Activated naive CD8-positive, alpha-beta T cell treated with anti-CD3 and anti-CD28 coated beads, Interleukin-2, amount 50 U/mL, for 24 hours (primary cell): Measurements from ENCODE around the gene FOXL2NB.

Source experiments
- ATAC-seq: fragments of 150-1000 bp; cut with Tn5 transposase; one replicate; pipeline ENCODE4 v1.10.0; 2021
- DNase-seq: peaks from one replicate; pipeline ENCODE4 v3.0.0; 2021
- H3K27ac Mint-ChIP-seq: one replicate; pipeline ENCODE4 v1.8.0; 2021; ENCODE audit warnings: mild to moderate bottlenecking, mixed read lengths
- H3K27me3 Mint-ChIP-seq: one replicate; pipeline ENCODE4 v1.8.0; 2021; ENCODE audit warnings: mixed read lengths
- H3K36me3 Mint-ChIP-seq: one replicate; pipeline ENCODE4 v1.8.0; 2021; ENCODE audit warnings: low read depth, mixed read lengths
- H3K4me1 Mint-ChIP-seq: one replicate; pipeline ENCODE4 v1.8.0; 2021; ENCODE audit warnings: mixed read lengths
- H3K4me3 Mint-ChIP-seq: one replicate; pipeline ENCODE4 v1.8.0; 2021; ENCODE audit warnings: mild to moderate bottlenecking, moderate library complexity, mixed read lengths
- H3K9me3 Mint-ChIP-seq: one replicate; pipeline ENCODE4 v1.8.0; 2021; ENCODE audit warnings: mixed read lengths

Gene FOXL2NB

DNA sequence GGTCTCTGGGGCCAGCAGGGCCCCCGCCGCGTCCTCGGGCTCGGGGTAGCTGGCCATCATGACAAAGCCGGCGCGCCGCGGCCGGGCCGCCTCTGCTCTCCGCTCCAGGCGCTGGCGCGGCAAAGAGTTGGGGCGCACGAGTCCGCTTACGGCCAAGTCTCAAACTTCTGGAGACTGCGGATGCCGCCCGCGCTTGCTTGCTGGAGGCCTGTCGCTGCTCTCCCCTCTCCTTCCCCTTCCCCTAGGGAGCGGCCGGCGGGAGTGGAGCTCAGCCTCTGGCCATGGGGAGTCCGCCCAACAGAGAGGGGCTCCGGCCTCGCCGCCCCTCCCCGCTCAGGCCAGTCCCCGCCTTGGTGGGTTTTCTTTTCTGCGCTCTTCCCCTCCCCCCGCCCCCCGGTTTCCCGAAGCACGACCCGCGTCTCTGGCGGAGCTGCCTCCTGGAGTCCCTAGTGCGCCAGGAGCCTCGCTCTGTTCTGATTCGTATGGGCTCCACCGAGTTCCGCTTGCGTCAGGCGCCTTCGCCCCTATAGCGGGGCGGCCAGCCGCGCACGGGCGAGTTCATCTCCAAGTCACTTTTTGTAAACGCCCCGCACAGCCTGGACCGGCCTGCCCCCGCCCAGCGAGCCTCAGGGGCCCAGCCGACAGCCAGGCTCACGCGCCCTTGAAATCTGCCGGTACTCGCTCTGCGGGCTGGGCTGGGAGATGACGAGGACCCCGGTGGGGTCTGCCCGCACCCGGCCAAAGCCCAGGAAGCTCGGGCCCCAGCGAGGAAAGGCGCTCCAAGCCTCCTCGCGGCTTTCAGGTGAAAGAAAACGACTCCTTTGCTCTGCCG is at the start of gene FOXL2NB, which contains the start of gene FOXL2:
FOXL2NB (plus strand) TSS at position 555 of the 832 bp plus-strand sequence; CDS start at position 703, 148 bp downstream.
FOXL2 (minus strand) TSS at position 475 of the 832 bp plus-strand sequence; CDS start at position 60, 415 bp downstream.
- Mint-ChIP-seq H3K36me3 (peaks cover 4% of the 10 kb centered on the region), H3K27me3 (peaks cover 81% of the 10 kb centered on the region), H3K9me3 (no peaks in the 10 kb centered on the region), H3K4me1 (peaks cover 29% of the 10 kb centered on the region), H3K27ac (no peak within 1 kb of the TSS), H3K4me3 (peak within 1 kb of the TSS; percentile 55)
- no peak for ATAC-seq
- no peak for DNase-seq

GRCh38 chr3:138898301-138898700 is 48.7 kb upstream of the FOXL2NB start:
- Mint-ChIP-seq H3K9me3 (no peaks in the 10 kb centered on the region), H3K36me3 (no peaks in the 10 kb centered on the region), H3K27ac (no peak overlapping the region), H3K4me3 (no peak overlapping the region), H3K4me1 (no peaks in the 10 kb centered on the region), H3K27me3 (peaks cover 2% of the 10 kb centered on the region)
- DNase-seq (no peak), ATAC-seq (no peak)

- no peaks in the 10 kb centered on the region for H3K9me3 Mint-ChIP-seq
- no peaks in the 10 kb centered on the region for H3K4me1 Mint-ChIP-seq
- H3K36me3 Mint-ChIP-seq, result no peaks in the 10 kb centered on the region
- ATAC-seq (no peak), DNase-seq (no peak)
- no peak overlapping the region for H3K4me3 Mint-ChIP-seq
- H3K27ac Mint-ChIP-seq, result no peak overlapping the region
- H3K27me3 Mint-ChIP-seq, result peaks cover 2% of the 10 kb centered on the region
Measured at GRCh38 chr3:138898708-138899107, 48.3 kb upstream of the FOXL2NB start.

DNA sequence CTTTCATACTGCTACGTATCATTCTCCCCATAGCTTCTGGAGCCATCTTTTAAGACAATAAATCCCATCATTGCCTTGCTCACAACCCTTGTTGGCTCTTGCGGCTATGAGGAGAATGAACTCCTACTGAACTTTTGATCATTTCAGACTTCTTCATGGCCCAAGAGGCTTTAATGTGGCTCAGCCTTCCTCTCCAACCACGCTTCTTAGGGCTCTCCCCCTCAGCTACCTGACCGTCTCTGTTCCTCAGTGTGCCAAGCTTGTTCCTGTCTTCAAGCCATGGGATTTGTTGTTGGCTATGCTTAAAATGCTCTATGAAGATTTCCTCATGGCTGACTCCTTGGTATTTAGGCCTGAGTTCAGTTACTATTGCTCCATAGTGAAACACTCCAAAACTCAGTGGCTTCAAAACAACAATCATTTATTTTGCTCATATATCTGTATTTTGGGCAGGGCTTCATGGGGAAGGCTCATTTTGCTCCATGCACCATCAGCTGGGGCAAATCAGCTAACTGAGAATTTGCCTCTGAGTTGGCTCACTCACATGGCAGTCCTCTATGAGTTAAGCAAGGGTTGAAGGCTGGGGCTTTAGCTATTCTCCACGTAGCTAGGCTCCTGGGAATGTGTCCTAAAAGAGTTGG is 47.5 kb upstream of the FOXL2NB start:
- H3K9me3 Mint-ChIP-seq, result no peaks in the 10 kb centered on the region
- ATAC-seq (no peak), DNase-seq (no peak)
- H3K27me3 Mint-ChIP-seq, result peaks cover 2% of the 10 kb centered on the region
- H3K27ac Mint-ChIP-seq, result no peak overlapping the region
- no peaks in the 10 kb centered on the region for H3K4me1 Mint-ChIP-seq
- no peak overlapping the region for H3K4me3 Mint-ChIP-seq
- no peaks in the 10 kb centered on the region for H3K36me3 Mint-ChIP-seq

GRCh38 chr3:138901567-138901966 is 45.5 kb upstream of the FOXL2NB start:
- peaks cover 2% of the 10 kb centered on the region for H3K27me3 Mint-ChIP-seq
- no peak for DNase-seq

DNA sequence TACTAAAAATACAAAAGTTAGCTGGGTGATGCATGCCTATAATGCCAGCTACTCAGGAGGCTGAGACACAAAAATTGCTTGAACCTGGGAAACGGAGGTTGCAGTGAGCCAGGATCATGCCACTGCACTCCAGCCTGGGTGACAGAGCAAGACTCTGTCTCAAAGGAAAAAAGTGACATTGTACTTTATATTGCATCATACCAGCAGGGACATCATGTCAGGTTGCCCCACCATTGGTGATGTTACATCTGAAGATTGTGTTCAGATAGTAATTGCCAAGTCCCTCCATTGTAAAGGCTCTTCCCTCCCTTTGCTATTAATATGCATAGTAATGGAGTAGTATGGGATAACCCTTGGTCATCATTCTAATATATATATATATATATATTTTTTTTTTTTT is 44.8 kb upstream of the FOXL2NB start:
- Mint-ChIP-seq H3K36me3 (no peaks in the 10 kb centered on the region), H3K27me3 (peaks cover 2% of the 10 kb centered on the region), H3K27ac (no peak overlapping the region), H3K9me3 (no peaks in the 10 kb centered on the region), H3K4me1 (no peaks in the 10 kb centered on the region), H3K4me3 (no peak overlapping the region)
- ATAC-seq (no peak), DNase-seq (no peak)

More at GRCh38 chr3:138901567-138901966, 45.5 kb upstream of the FOXL2NB start:
- Mint-ChIP-seq H3K36me3 (no peaks in the 10 kb centered on the region), H3K4me1 (no peaks in the 10 kb centered on the region), H3K27ac (no peak overlapping the region), H3K4me3 (no peak overlapping the region), H3K9me3 (no peaks in the 10 kb centered on the region)
- no peak for ATAC-seq

GRCh38 chr3:138907539-138907938 is 39.5 kb upstream of the FOXL2NB start:
- Mint-ChIP-seq H3K9me3 (no peaks in the 10 kb centered on the region), H3K4me3 (no peak overlapping the region), H3K27me3 (no peaks in the 10 kb centered on the region), H3K36me3 (no peaks in the 10 kb centered on the region), H3K4me1 (no peaks in the 10 kb centered on the region), H3K27ac (no peak overlapping the region)
- no peak for DNase-seq
- no peak for ATAC-seq

GRCh38 chr3:138908846-138909245 is 38.2 kb upstream of the FOXL2NB start:
- ATAC-seq, result no peak
- Mint-ChIP-seq H3K9me3 (no peaks in the 10 kb centered on the region), H3K36me3 (no peaks in the 10 kb centered on the region), H3K4me1 (no peaks in the 10 kb centered on the region), H3K4me3 (no peak overlapping the region), H3K27me3 (no peaks in the 10 kb centered on the region), H3K27ac (no peak overlapping the region)
- DNase-seq, result no peak

DNA sequence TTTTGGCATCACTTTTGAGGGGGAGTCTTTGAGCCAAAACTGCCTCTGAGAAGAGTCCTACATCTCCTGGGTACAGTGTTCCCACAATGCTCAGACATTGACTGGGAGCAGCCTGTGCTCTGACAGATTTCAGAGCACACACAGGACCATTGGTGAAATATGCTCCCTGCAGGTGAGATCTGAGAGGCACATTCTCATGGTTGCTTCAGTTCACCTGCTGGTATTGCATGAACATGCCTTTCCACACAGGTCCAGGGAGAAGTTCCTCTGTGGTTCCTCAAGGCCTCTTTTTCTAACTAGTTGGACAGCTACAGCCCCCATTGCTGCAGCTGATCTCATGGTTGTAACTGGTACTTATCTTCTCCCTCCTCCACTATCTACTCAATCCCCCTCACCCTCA is 37.1 kb upstream of the FOXL2NB start:
- H3K4me1 Mint-ChIP-seq, result peaks cover 1% of the 10 kb centered on the region
- H3K9me3 Mint-ChIP-seq, result no peaks in the 10 kb centered on the region
- H3K27ac Mint-ChIP-seq, result no peak overlapping the region
- no peak for ATAC-seq
- H3K27me3 Mint-ChIP-seq, result peaks cover under 1% of the 10 kb centered on the region
- DNase-seq, result no peak
- H3K4me3 Mint-ChIP-seq, result no peak overlapping the region
- no peaks in the 10 kb centered on the region for H3K36me3 Mint-ChIP-seq

- DNase-seq (no peak), ATAC-seq (no peak)
- no peaks in the 10 kb centered on the region for H3K36me3 Mint-ChIP-seq
- no peak overlapping the region for H3K27ac Mint-ChIP-seq
- no peak overlapping the region for H3K4me3 Mint-ChIP-seq
- H3K9me3 Mint-ChIP-seq, result no peaks in the 10 kb centered on the region
- H3K4me1 Mint-ChIP-seq, result peaks cover 4% of the 10 kb centered on the region
- H3K27me3 Mint-ChIP-seq, result peaks cover 2% of the 10 kb centered on the region
Measured at GRCh38 chr3:138911621-138912020, 35.4 kb upstream of the FOXL2NB start.

DNA sequence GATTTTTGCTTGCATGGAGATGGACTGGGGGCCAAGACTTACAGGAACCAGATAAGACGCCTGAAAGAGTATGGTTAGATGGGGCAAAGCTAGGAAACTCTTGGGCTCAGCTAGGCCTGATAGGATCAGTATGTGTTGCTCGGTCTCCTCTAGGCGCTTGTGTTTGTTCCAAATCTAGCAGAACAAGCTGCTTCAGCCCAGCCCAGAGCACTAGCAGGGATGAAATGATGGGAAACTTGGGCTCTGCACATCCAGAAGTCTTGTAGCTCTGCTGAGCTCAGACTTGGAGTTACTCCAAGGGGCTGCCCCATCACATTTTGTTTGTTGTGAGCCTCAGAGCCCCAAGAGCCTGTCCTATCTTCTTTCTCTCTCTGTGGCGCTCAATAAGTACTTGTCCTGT is 34.8 kb upstream of the FOXL2NB start:
- no peaks in the 10 kb centered on the region for H3K36me3 Mint-ChIP-seq
- no peaks in the 10 kb centered on the region for H3K9me3 Mint-ChIP-seq

GRCh38 chr3:138913766-138914165 is 33.3 kb upstream of the FOXL2NB start:
- Mint-ChIP-seq H3K9me3 (no peaks in the 10 kb centered on the region), H3K27me3 (peaks cover 2% of the 10 kb centered on the region), H3K4me1 (peaks cover 4% of the 10 kb centered on the region), H3K4me3 (no peak overlapping the region), H3K36me3 (no peaks in the 10 kb centered on the region), H3K27ac (no peak overlapping the region)
- DNase-seq (no peak), ATAC-seq (no peak)

More for the DNA sequence above, 34.8 kb upstream of the FOXL2NB start:
- Mint-ChIP-seq H3K27ac (no peak overlapping the region), H3K4me3 (no peak overlapping the region), H3K4me1 (peaks cover 4% of the 10 kb centered on the region), H3K27me3 (peaks cover 2% of the 10 kb centered on the region)
- ATAC-seq (no peak), DNase-seq (no peak)

- H3K27ac Mint-ChIP-seq, result no peak overlapping the region
- no peak for DNase-seq
- peak overlapping the region; percentile 83 for H3K4me3 Mint-ChIP-seq
- ATAC-seq, result peak; percentile 3
- H3K4me1 Mint-ChIP-seq, result peaks cover 4% of the 10 kb centered on the region
- peaks cover 4% of the 10 kb centered on the region for H3K27me3 Mint-ChIP-seq
- H3K9me3 Mint-ChIP-seq, result no peaks in the 10 kb centered on the region
- no peaks in the 10 kb centered on the region for H3K36me3 Mint-ChIP-seq
Measured at GRCh38 chr3:138914870-138915502, 32.0 kb upstream of the FOXL2NB start.

GRCh38 chr3:138915503-138916498 is 31.2 kb upstream of the FOXL2NB start:
- H3K27me3 Mint-ChIP-seq, result peaks cover 4% of the 10 kb centered on the region
- DNase-seq, result peak; percentile 88

More at GRCh38 chr3:138915503-138916498, 31.2 kb upstream of the FOXL2NB start:
- peaks cover 4% of the 10 kb centered on the region for H3K4me1 Mint-ChIP-seq
- peak; percentile 93 for ATAC-seq
- no peaks in the 10 kb centered on the region for H3K36me3 Mint-ChIP-seq
- peak overlapping the region; percentile 83 for H3K4me3 Mint-ChIP-seq
- peak overlapping the region; percentile 56 for H3K27ac Mint-ChIP-seq
- no peaks in the 10 kb centered on the region for H3K9me3 Mint-ChIP-seq
